Activated CD4-positive, alpha-beta T cell treated with anti-CD3 and anti-CD28 coated beads, Interleukin-2, amount 10 ng/mL, durations not matched to agents 24 days and 14 days (primary cell): ENCODE measurements around the gene MTMR12. TPM values are rescaled to one million over a fixed set of nuclear protein-coding genes. Genes with fewer than 3 reads are reported as not detected.
A peak's percentile ranks its signal among the peaks of the same experiment; 100 is the strongest.

Source experiments
- DNase-seq: peaks from one replicate; pipeline ENCODE4 v3.0.0; 2022
- H3K27ac Mint-ChIP-seq: one replicate; pipeline ENCODE4 v1.8.0; 2022; ENCODE audit warnings: mild to moderate bottlenecking, mixed read lengths
- H3K27me3 Mint-ChIP-seq: one replicate; pipeline ENCODE4 v1.8.0; 2022; ENCODE audit warnings: mixed read lengths
- H3K36me3 Mint-ChIP-seq: one replicate; pipeline ENCODE4 v1.8.0; 2022; ENCODE audit warnings: low read depth, mild to moderate bottlenecking, mixed read lengths
- H3K4me1 Mint-ChIP-seq: one replicate; pipeline ENCODE4 v1.8.0; 2021; ENCODE audit warnings: mixed read lengths
- H3K4me3 Mint-ChIP-seq: one replicate; pipeline ENCODE4 v1.8.0; 2022; ENCODE audit warnings: mild to moderate bottlenecking, moderate library complexity, mixed read lengths
- H3K9me3 Mint-ChIP-seq: one replicate; pipeline ENCODE4 v1.8.0; 2021; ENCODE audit warnings: mixed read lengths
- intact Hi-C: fragments of 100-400 bp; cut with micrococcal nuclease; formaldehyde crosslinking; loops from one replicate; pipeline ENCODE4 v1.15.1; 2023
- total RNA-seq: library from RNA; stranded (reverse); gene quantifications from 2 replicates; pipeline ENCODE4 v1.2.3, GENCODE V29; 2022

The MTMR12 gene, protein sequence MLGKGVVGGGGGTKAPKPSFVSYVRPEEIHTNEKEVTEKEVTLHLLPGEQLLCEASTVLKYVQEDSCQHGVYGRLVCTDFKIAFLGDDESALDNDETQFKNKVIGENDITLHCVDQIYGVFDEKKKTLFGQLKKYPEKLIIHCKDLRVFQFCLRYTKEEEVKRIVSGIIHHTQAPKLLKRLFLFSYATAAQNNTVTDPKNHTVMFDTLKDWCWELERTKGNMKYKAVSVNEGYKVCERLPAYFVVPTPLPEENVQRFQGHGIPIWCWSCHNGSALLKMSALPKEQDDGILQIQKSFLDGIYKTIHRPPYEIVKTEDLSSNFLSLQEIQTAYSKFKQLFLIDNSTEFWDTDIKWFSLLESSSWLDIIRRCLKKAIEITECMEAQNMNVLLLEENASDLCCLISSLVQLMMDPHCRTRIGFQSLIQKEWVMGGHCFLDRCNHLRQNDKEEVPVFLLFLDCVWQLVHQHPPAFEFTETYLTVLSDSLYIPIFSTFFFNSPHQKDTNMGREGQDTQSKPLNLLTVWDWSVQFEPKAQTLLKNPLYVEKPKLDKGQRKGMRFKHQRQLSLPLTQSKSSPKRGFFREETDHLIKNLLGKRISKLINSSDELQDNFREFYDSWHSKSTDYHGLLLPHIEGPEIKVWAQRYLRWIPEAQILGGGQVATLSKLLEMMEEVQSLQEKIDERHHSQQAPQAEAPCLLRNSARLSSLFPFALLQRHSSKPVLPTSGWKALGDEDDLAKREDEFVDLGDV
- total RNA-seq = 26.5 and 29.8 TPM in 2 replicates

DNA sequence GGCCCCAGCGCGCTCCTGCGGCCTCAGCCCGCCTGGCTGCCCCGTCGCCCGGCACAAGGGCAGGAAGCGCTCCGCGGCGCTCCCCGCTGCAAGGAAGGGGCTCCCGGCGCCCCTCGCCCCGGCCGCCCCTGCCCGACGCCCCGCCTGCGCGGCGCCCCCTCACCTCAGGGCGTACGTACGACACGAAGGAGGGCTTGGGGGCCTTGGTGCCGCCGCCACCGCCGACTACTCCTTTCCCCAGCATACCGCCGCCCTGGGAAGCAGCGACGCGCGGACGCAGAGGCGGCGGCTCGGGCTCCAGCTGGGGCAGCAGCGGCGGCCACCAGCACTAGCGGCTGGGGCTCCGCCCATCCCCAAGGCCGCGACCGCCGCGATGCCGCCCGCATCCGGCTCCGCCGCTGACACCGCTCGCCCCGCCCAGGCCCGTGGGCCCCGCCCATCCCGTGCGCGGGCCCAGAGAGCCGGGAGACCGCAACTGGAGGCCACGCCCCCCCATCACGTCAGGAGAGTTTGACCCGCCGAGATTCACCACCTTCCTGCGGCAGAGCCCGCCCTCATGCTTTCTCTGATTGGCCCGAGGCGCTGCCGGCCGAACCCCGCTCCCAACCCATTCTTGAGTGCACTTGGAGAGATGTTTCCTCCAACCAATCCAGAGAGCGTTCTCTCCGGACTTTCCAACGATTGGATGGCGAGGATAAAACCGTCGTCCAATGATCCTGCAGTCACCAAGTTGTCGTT lies at the start of gene MTMR12:
Gene MTMR12 (minus strand): TSS at position 345 of the 738 bp plus-strand sequence. CDS start 101 bp downstream, at position 244.
- Mint-ChIP-seq H3K4me3 (peak within 1 kb of the TSS; percentile 96), H3K4me1 (peaks cover 28% of the 10 kb centered on the region), H3K27ac (peak within 1 kb of the TSS; percentile 87), H3K9me3 (no peaks in the 10 kb centered on the region), H3K27me3 (no peaks in the 10 kb centered on the region), H3K36me3 (peaks cover 27% of the 10 kb centered on the region)
- intact Hi-C loops = loop anchor here (1.0 to 5.0 kb wide), 7 partner anchors 32 to 1130 kb away; partner anchors contain the start of genes C5orf22, DROSHA, GOLPH3 and SUB1
- DNase-seq = peak; percentile 100

DNA sequence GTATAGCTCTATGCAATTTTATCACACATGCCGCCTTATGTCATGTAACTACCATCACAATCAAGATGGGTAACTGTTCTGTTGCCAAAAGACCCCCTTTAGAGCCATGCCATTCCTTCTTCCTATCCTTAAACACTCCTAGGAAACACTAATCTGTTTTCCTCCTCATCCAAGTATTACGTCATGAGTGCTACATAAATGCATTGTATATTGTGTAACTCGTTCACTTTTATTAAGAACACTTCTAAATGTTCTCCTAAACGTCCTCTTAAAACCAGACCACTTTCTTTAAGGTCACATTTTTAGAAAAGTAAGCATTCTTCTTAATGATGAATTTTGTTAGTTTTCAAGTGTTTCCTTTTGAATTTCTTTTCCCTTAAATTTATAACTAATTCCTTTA lies 49.8 kb upstream of the MTMR12 start:
- Mint-ChIP-seq H3K36me3 (peaks cover 36% of the 10 kb centered on the region), H3K9me3 (no peaks in the 10 kb centered on the region), H3K4me3 (no peak overlapping the region), H3K4me1 (peaks cover 4% of the 10 kb centered on the region), H3K27me3 (no peaks in the 10 kb centered on the region), H3K27ac (no peak overlapping the region)
- intact Hi-C loops = no loop called here
- DNase-seq = no peak

DNA sequence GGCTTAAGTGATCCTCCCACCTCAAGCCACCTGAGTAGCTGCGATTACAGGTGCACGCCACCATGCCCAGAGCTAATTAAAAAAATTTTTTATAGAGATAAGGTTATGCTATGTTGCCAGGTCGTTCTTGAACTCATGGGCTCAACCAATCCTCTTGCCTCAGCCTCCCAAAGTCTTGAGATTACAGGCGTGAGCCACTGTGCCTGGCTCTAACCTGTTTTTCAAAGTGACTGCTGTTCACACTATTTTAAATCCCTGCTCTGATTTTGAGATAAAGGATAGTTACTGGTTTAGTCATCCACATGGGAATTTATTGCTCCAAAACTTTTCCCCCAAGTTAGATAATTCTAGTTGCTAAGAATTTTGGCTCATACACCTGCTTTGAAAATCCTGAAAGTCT lies 48.2 kb upstream of the MTMR12 start:
- H3K36me3 Mint-ChIP-seq = peaks cover 41% of the 10 kb centered on the region
- H3K27ac Mint-ChIP-seq = no peak overlapping the region
- H3K4me3 Mint-ChIP-seq = no peak overlapping the region
- H3K4me1 Mint-ChIP-seq = peaks cover 4% of the 10 kb centered on the region
- DNase-seq = no peak
- no peaks in the 10 kb centered on the region for H3K9me3 Mint-ChIP-seq
- intact Hi-C loops = no loop called here
- no peaks in the 10 kb centered on the region for H3K27me3 Mint-ChIP-seq

DNA sequence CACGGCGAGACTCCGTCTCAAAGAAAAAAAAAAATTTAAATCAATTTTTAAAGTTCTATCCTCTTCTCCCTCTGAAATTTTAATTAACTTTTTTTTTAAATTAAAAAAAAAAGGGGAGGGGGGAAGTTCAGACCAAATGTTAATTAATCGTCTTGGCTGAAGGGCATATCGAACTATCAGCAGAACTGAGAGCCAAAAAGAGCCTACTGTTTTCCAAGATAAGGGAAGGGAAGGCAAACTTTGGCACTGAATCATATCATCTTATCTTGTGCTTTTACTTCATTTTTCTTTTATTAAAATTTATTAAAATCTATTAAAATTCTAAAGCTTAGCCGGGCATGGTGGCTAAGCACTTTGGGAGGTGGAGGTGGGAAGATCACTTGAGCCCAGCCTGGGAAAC lies 45.9 kb upstream of the MTMR12 start:
- Mint-ChIP-seq H3K27ac (no peak overlapping the region), H3K9me3 (no peaks in the 10 kb centered on the region), H3K36me3 (peaks cover 47% of the 10 kb centered on the region), H3K27me3 (no peaks in the 10 kb centered on the region), H3K4me3 (no peak overlapping the region), H3K4me1 (peaks cover 4% of the 10 kb centered on the region)
- no peak for DNase-seq
- intact Hi-C loops = no loop called here

DNA sequence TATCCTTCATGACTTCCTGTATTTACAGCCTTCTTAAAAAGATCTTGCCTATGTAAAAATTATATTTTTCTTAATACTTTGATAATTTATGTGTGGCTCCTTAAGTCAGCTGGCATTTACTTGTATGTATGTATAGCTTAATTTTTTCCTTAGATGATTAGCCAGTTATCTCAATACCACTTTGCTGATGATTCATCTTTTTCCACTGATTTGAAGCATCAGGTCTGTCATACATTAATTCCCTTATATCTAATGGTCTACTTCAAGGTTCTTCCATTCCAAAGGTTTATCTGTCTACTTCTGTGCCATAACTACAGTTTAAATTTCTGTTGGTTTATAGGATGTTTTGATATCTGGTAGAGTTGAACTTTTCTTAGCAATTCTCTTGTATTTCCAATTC lies 44.9 kb upstream of the MTMR12 start:
- peak overlapping the region; percentile 70 for H3K27ac Mint-ChIP-seq
- peaks cover 43% of the 10 kb centered on the region for H3K36me3 Mint-ChIP-seq
- intact Hi-C loops = no loop called here
- H3K27me3 Mint-ChIP-seq = no peaks in the 10 kb centered on the region
- H3K4me1 Mint-ChIP-seq = peaks cover 4% of the 10 kb centered on the region
- no peak for DNase-seq
- no peak overlapping the region for H3K4me3 Mint-ChIP-seq
- H3K9me3 Mint-ChIP-seq = no peaks in the 10 kb centered on the region

DNA sequence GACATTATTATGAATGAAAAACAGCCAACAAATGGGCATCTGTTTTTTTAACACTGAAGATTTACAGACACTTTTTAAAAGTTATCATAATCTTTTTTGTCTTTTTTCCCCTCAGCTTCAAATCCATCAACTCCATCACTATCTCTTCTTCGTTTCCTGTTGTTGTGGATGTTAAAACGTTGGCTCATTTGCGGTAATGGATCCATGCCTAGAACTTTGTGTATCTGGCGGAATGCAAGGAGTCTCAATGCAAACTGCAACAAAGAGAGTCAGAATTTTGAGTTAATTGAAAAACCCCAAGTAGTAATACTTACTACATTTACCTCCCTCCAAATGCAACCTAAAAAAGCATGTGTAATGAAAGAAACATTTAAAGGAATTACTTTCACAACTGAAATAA lies 42.9 kb upstream of the MTMR12 start:
- Mint-ChIP-seq H3K27ac (no peak overlapping the region), H3K4me3 (no peak overlapping the region), H3K4me1 (peaks cover 4% of the 10 kb centered on the region), H3K36me3 (peaks cover 33% of the 10 kb centered on the region), H3K27me3 (no peaks in the 10 kb centered on the region), H3K9me3 (no peaks in the 10 kb centered on the region)
- DNase-seq = no peak
- intact Hi-C loops = no loop called here

DNA sequence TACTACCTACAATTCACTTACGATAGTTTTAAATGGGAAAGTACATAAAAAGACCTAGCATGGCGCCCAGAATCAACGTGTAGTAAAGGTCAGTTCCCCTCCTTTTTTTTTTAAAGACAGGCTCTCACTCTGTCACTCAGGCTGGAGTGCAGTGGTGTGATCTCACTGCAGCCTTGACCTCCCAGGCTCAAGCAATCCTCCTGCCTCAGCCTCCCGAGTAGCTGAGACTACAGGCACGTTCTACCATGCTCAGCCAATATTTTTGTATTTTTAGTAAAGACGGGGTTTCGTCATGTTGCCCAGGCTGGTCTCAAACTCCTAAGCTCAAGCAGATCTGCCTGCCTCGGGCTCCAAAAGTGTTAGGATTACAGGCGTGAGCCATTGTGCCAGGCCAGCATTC lies 40.7 kb upstream of the MTMR12 start:
- intact Hi-C loops = no loop called here
- Mint-ChIP-seq H3K27me3 (no peaks in the 10 kb centered on the region), H3K36me3 (peaks cover 21% of the 10 kb centered on the region), H3K4me1 (peaks cover 4% of the 10 kb centered on the region), H3K4me3 (no peak overlapping the region), H3K27ac (no peak overlapping the region), H3K9me3 (peaks cover 3% of the 10 kb centered on the region)
- DNase-seq = no peak

DNA sequence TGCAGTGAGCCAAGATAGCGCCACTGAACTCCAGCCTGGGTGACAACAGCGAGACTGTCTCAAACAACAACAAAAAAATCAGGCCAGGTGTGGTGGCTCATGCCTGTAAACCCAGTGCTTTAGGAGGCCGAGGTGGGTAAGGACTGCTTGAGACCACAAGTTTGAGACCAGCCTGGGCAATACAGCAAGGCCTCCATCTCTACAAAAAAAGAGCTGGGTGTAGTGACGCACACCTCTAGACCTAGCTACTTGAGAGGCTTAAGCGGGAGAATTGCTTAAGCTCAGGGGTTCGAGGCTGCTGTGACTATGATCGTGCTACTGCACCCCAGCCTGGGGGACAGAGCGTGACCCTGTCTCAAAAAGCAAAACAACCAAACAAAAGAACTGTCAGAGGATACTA lies 39.9 kb upstream of the MTMR12 start:
- DNase-seq = no peak
- Mint-ChIP-seq H3K4me1 (peaks cover 1% of the 10 kb centered on the region), H3K9me3 (peaks cover 10% of the 10 kb centered on the region), H3K27me3 (no peaks in the 10 kb centered on the region), H3K4me3 (no peak overlapping the region), H3K36me3 (peaks cover 18% of the 10 kb centered on the region), H3K27ac (no peak overlapping the region)
- intact Hi-C loops = no loop called here

DNA sequence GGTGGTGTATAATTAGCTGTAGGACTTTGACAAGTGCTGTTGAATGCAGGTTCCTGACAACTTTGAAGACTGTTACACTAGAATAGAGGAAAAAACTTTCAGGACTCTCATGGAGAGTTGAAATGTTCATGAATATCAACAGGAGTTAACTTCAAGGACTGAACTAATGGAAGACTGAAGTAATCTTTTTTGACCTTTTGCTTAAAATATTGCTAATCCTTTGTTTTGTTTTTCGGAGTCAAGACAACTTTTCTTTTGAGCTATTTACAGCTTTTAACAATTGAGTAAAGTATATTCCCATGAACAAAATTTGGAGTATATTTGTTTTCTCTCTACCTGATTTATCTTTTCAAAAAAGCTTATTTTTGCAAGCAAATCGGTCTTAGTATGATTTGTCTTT lies 34.1 kb upstream of the MTMR12 start:
- H3K27ac Mint-ChIP-seq = no peak overlapping the region
- H3K4me3 Mint-ChIP-seq = no peak overlapping the region
- H3K27me3 Mint-ChIP-seq = no peaks in the 10 kb centered on the region
- DNase-seq = no peak
- H3K9me3 Mint-ChIP-seq = peaks cover 16% of the 10 kb centered on the region
- intact Hi-C loops = no loop called here
- no peaks in the 10 kb centered on the region for H3K36me3 Mint-ChIP-seq
- no peaks in the 10 kb centered on the region for H3K4me1 Mint-ChIP-seq

DNA sequence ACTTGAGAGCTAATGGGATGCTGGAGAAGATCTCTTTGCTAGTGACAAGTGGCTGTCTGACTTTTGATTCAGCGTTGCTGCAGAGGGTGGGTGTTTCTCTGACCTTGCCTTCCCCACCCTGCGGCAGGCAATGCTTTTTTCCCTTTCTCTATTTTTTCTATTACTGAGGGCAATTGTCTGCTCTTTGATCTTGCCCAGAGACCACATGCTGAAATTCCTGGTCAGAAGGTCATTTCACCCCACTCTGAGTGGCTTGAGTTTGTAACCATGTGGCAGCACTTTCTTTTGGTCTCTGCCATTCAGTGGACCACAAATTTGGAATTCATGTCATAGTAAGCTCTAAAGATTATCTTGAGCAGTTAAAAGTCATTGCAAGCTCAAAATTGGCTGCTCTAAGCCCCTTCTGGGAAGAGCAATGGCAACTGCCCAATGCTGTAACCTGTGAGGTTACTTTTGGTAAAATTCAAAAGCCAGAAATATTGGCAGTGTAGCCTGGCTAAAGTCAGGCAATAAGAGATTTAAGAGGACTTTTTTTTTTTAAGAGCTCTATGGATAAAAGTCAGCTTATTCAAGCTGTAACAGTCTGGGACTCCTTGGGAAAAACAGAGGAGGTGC lies 30.4 kb upstream of the MTMR12 start:
- H3K4me3 Mint-ChIP-seq = no peak overlapping the region
- peaks cover 15% of the 10 kb centered on the region for H3K9me3 Mint-ChIP-seq
- no peaks in the 10 kb centered on the region for H3K4me1 Mint-ChIP-seq
- intact Hi-C loops = no loop called here
- H3K27ac Mint-ChIP-seq = no peak overlapping the region
- no peaks in the 10 kb centered on the region for H3K27me3 Mint-ChIP-seq
- DNase-seq = no peak
- no peaks in the 10 kb centered on the region for H3K36me3 Mint-ChIP-seq

DNA sequence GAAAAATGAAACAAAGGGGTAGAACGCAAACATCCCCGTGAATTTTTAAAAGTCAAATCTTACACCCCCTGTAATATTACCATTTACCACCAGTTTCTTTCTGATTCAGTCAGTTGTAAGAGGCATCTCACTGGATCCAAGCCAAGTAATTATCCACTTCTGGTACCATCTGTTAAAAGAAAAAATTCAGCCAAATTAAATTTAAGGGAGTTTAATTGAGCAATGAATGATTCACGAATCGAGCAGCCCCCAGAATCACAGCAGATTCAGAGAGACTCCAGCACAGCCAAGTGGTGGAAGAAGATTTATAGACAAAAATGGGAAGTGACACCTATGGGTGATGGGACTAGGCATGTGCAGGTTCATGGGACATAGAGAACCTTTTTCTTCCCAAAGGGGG lies 29.9 kb upstream of the MTMR12 start:
- H3K27ac Mint-ChIP-seq = no peak overlapping the region
- no peaks in the 10 kb centered on the region for H3K27me3 Mint-ChIP-seq
- no peaks in the 10 kb centered on the region for H3K4me1 Mint-ChIP-seq
- intact Hi-C loops = no loop called here
- no peak overlapping the region for H3K4me3 Mint-ChIP-seq
- peaks cover 10% of the 10 kb centered on the region for H3K9me3 Mint-ChIP-seq
- H3K36me3 Mint-ChIP-seq = no peaks in the 10 kb centered on the region
- no peak for DNase-seq

DNA sequence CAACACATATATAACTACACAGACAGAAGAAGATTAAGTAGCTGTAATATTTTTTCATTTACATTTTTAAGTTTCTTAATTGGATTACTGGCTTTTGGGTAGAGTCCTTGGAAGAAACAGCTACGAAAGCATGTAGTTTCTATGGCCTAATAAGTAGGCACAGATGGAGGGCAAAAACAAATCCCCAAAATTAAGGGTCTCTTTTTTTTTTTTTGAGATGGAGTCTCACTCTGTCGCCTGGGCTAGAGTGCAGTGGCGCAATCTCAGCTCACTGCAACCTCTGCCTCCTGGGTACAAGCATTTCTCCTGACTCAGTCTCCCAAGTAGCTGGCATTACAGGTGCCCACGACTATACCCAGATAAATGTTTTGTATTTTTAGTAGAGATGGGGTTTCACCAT lies 27.1 kb upstream of the MTMR12 start:
- no peak for DNase-seq
- no peaks in the 10 kb centered on the region for H3K27me3 Mint-ChIP-seq
- no peaks in the 10 kb centered on the region for H3K36me3 Mint-ChIP-seq
- H3K9me3 Mint-ChIP-seq = peaks cover 9% of the 10 kb centered on the region
- no peaks in the 10 kb centered on the region for H3K4me1 Mint-ChIP-seq
- intact Hi-C loops = no loop called here
- H3K4me3 Mint-ChIP-seq = no peak overlapping the region
- no peak overlapping the region for H3K27ac Mint-ChIP-seq

DNA sequence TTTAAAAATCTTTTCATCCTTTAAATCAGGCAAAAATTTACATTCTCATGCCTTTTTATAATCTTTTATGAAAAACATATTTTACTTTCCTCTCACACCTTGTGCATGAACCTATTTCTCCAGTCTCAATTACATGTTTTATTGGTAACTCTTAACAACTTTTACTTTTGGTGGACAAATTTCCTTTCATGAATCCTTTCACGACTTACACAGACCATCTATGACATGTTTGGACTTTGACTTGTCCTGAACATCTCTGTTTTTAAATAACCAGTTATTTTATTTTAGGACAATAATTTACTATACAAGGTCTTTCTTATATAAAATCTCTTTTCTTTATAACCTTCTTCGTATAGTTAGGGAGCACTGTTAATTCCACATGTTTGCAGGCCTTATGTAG lies 26.5 kb upstream of the MTMR12 start:
- peaks cover 9% of the 10 kb centered on the region for H3K9me3 Mint-ChIP-seq
- intact Hi-C loops = no loop called here
- no peak overlapping the region for H3K4me3 Mint-ChIP-seq
- DNase-seq = no peak
- no peaks in the 10 kb centered on the region for H3K4me1 Mint-ChIP-seq
- H3K36me3 Mint-ChIP-seq = no peaks in the 10 kb centered on the region
- H3K27ac Mint-ChIP-seq = no peak overlapping the region
- no peaks in the 10 kb centered on the region for H3K27me3 Mint-ChIP-seq
